ENCODE measurements around the gene ERN1.
"Not testable (repeated sequence)": the region's sequence is repeated elsewhere in the genome, so short reads cannot be mapped to it uniquely, and the experiment has no call there.

ERN1 gene

DNA sequence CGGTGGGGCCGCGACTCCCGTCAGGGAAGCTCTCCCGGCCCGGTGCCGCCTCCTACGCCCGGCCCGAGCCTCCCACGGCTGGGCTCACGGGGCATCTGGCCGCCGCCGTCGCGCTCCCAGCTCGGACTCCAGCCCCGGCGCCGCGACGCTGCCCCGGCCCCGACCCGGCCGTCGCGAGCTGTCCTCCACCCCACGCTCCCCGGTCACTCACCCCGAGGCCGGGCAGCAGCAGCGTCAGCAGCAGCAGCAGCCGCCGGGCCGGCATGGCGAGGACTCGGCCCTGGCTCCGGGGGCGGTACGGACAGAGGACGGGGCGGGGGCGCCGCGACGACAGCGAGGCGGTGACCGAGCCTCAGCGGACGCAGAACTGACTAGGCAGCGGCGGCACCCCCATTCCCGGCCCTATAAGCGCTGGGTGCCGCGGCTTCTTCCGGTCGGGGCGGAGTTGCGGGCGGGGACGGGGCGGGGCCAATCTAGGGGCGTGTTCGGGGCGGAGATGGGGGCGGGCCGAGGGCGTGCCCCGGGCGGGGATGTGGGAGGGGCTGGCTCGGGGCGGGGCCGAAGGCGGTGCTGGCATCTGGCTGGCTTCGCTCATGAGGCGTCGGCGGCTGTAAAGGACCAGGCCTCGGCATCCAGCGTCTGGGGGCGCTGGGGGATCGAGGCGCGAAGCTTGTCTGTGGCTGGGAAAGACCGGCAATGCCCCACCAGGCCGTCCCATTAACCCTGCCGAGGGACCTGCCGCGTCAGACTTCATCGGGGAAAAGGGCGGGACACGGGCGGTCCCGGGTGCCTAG, at the start of gene ERN1:
ERN1 (minus strand) TSS at position 380 of the 794 bp plus-strand sequence; CDS start at position 265, 115 bp downstream.
- TF ChIP-seq, protein P1, sequence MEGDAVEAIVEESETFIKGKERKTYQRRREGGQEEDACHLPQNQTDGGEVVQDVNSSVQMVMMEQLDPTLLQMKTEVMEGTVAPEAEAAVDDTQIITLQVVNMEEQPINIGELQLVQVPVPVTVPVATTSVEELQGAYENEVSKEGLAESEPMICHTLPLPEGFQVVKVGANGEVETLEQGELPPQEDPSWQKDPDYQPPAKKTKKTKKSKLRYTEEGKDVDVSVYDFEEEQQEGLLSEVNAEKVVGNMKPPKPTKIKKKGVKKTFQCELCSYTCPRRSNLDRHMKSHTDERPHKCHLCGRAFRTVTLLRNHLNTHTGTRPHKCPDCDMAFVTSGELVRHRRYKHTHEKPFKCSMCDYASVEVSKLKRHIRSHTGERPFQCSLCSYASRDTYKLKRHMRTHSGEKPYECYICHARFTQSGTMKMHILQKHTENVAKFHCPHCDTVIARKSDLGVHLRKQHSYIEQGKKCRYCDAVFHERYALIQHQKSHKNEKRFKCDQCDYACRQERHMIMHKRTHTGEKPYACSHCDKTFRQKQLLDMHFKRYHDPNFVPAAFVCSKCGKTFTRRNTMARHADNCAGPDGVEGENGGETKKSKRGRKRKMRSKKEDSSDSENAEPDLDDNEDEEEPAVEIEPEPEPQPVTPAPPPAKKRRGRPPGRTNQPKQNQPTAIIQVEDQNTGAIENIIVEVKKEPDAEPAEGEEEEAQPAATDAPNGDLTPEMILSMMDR (IDR thresholded peaks at IDR 0.05; ENCODE audit: low read length, missing control alignments) = no peak
- H3K4me3 ChIP-seq (replicated peaks; ENCODE audit: low read depth, low read length) = peak within 1 kb of the TSS; percentile 77
- peak; percentile 96 for DNase-seq (ENCODE audit: low read depth)

GRCh38 chr17:64179024-64179423, 49.1 kb upstream of the ERN1 start:
- not testable (repeated sequence) for DNase-seq (ENCODE audit: low read depth); H3K4me3 ChIP-seq (replicated peaks; ENCODE audit: low read depth, low read length)

DNA sequence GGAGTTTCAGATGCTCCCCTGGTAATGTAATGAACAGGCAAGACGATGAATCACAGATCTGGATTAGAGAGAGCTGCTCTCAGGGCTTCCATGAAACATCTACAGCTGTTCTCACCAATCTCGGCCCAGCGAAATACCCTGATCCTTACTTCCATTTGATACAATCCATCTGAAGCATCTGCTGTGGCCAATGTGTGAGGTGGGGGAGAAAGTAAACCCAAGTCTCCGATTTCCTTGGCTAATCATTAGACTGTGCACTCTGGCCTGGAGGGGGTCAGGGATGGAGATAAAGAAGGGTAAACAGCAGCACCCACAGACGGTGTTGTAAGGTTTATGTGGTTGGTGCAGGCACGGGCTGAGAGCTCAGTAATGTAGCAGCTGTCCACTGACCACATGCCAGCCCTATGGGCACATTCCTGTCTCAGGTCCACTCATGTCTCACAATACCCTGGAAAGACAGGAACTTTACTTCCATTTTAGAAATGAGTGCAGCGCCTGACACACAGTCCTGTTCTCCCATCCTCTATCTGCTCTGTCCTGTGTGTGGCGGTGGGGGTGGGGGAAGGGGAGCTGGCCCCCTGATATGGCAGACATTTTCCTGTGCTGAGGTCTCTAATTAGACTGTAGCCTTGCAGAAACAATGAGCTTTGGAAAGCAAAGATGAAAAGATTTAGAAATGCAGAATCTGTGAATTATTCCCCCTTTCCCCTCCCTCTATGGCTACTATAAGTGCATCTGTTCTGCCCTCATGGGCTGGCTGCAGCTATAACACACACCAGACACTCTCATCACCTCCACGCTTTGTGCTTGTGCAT, 48.3 kb upstream of the ERN1 start:
- no peak for DNase-seq (ENCODE audit: low read depth)
- H3K4me3 ChIP-seq (replicated peaks; ENCODE audit: low read depth, low read length) = no peak overlapping the region
- TF ChIP-seq, protein P1 (IDR thresholded peaks at IDR 0.05; ENCODE audit: low read length, missing control alignments) = no peak

DNA sequence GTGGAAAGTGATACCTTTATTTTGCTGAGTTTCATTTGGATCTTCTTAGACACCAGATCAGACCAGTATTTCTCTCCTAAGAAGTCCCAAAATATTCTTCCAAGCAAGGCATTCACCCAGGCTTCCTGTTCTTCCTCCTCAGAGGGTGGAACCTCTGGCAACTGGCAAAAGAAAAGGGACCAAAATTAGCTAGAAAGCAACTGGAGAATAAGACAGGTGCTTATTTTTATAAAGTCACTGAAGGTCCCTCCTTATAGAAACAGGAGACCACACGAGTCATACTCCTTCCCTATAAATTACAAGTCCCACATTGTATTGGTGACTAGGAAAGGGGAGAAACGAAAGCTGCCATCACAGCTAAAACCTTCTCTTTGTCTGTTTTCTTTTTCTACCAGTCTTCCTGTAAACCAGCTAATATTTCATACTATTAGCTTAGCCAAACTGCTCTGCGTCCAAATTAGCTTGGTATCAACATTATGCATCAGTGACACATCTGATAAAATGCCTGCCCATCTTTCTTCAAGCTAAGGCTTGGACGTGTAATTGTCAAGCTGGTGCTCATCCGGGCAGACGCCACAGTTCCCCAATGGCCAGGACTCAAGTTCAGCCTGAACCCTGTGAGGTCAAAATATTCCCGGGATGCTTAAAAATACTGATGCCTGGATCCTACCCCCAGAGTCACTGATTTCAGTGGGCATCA, 47.5 kb upstream of the ERN1 start:
- TF ChIP-seq, protein P1 (IDR thresholded peaks at IDR 0.05; ENCODE audit: low read length, missing control alignments) = no peak
- no peak overlapping the region for H3K4me3 ChIP-seq (replicated peaks; ENCODE audit: low read depth, low read length)
- DNase-seq (ENCODE audit: low read depth) = no peak

- TF ChIP-seq, protein P1 (IDR thresholded peaks at IDR 0.05; ENCODE audit: low read length, missing control alignments) = no peak
- H3K4me3 ChIP-seq (replicated peaks; ENCODE audit: low read depth, low read length) = no peak overlapping the region
- no peak for DNase-seq (ENCODE audit: low read depth)
Measured at GRCh38 chr17:64176556-64176955, 46.6 kb upstream of the ERN1 start.

GRCh38 chr17:64174686-64175456, 44.9 kb upstream of the ERN1 start:
- DNase-seq (ENCODE audit: low read depth) = peak; percentile 50
- TF ChIP-seq, protein P1 (IDR thresholded peaks at IDR 0.05; ENCODE audit: low read length, missing control alignments) = no peak
- no peak overlapping the region for H3K4me3 ChIP-seq (replicated peaks; ENCODE audit: low read depth, low read length)

Data from fibroblast of pulmonary artery (primary cell).